ENCODE data around the gene SH2D2A. TPM values are rescaled to one million over a fixed set of nuclear protein-coding genes. Genes with fewer than 3 reads are reported as not detected.

The SH2D2A gene
- 4.7 TPM for total RNA-seq
- long read RNA-seq, partial matches to known transcripts: 1 of 1 reads
- long read RNA-seq, other reads (novel, unspliced or antisense): 0 of 1 reads

GRCh38 chr1:156816561-156817328 lies at the start of gene SH2D2A:
SH2D2A (minus strand) TSS chr1:156816848; CDS start chr1:156816708, 140 bp downstream.
- DNase-seq (ENCODE audit: low spot score): peak; percentile 86

DNA sequence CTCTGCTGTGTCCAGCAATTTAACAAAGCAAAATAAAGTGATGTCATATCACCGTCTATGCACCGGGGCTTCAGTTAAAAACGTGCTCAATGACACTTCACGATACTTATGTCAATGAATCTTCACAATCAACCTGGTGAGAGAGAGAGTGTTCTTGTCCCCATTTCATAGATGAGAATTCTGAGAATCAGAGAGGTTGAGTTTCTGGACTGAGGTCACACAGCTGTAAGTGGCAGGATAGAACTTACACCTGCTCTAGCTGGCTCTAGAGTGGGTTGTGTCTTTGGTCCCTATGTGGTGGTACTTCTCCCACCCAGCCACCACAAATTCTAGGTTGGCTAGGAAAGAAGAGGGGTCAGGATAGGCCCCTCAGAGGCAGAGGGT lies 49.2 kb upstream of the SH2D2A start:
- DNase-seq (ENCODE audit: low spot score): no peak

DNA sequence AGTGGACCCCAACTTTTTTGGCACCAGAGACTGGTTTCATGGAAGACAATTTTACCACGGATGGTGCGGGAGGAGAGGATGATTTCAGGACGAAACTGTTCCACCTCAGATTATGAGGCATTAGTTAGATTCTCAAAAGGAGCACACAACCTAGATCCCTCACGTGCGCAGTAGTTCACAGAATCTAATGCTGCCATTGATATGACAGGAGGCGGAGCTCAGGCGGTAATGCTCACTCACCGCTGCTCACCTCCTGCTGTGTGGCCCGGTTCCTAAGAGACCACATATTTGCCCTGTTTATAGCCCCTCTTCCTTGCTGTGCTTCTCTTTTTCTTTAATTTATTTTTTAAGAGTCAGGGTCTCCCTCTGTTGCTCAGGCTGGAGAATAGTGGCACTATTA lies 48.6 kb upstream of the SH2D2A start:
- no peak for DNase-seq (ENCODE audit: low spot score)

- no peak for DNase-seq (ENCODE audit: low spot score)
These were observed 48.1 kb upstream of the SH2D2A start for GRCh38 chr1:156864796-156865195.

- no peak for DNase-seq (ENCODE audit: low spot score)
These were observed 47.0 kb upstream of the SH2D2A start for GRCh38 chr1:156863631-156864030.

- DNase-seq (ENCODE audit: low spot score): no peak
These were observed 46.5 kb upstream of the SH2D2A start for GRCh38 chr1:156862997-156863599.

DNA sequence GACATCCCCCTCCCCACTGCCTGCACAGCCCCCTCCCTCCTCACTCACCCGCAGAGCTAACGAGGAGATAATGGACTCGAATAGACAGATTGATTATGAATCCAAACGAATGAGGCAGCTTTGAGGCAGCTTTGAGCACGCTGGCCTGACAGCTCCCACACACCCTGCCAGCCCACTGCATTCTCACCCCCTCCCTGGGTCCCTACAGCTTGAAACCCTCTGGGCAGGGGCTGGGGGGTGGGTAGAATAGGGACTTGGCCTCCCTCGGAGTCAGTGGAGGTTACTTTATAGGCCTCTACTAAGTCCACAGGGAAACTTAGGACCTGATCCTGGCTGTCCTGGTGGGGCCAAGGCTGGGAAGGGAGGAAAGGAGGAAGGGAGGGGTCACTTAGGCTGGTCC lies 45.9 kb upstream of the SH2D2A start:
- no peak for DNase-seq (ENCODE audit: low spot score)

- no peak for DNase-seq (ENCODE audit: low spot score)
These were observed 44.2 kb upstream of the SH2D2A start, which contains the start of gene NTRK1 for GRCh38 chr1:156860628-156861423. NTRK1 (plus strand) TSS chr1:156860865; CDS start chr1:156860935, 70 bp downstream.

DNA sequence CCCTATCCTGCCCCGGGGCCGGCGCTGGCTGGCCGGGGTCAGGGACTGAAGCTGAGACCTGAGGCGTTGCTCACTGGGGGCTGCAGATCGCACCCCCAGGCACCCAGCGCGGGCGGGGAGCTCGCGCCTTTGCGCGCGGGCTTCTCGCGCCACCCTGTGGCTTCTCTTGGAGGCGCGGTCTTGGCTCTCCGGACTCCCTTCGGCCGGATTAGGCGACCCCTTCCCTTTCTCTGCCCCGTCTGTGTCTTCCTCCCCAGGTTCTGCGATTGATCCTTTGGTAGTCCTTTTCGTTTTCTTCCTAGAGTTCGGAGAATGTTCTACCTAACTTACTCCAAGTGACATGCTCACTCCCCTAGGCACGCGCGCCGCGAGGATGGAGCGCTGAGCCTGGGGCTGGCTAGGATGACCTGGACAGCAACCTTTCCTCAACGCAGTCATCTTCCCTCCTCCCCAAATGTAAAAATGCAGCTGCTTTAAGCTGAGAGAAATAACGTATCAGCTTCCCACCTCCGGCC lies 43.5 kb upstream of the SH2D2A start:
- no peak for DNase-seq (ENCODE audit: low spot score)

- no peak for DNase-seq (ENCODE audit: low spot score)
These were observed 43.0 kb upstream of the SH2D2A start for GRCh38 chr1:156859523-156860112.

DNA sequence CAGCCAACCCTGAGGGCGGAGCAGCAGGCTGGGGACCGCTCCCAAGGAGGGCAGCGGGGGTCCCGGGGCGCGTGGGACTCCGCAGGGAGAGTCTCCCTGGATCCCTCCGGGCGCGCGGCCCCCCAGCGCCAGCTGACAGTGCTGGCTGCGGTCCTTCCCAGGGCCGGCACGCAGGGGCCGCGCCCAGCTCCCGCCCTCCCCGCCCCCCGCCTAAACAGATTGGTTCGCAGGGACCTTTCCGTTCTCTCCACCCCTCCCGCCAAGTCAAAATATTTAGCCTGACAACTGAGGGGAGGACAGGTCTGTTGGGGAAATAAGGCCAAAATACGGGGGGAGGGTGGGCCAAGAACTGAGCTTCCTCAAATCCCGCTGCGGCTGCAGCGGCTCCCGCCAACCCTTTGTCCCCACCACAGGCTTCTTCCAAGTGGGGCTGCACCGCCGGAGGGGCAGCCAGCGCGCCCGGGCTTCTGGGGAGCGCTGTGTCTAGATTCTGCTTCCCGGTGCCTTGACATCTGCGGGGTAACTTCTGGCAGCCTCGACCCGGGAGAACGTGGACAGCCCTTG lies 42.4 kb upstream of the SH2D2A start, which contains the start of gene INSRR:
Gene INSRR (minus strand): TSS at position 159 of the 564 bp plus-strand sequence. CDS start 496 bp downstream, outside the sequence.
- DNase-seq (ENCODE audit: low spot score): no peak

- DNase-seq (ENCODE audit: low spot score): no peak
These were observed 41.9 kb upstream of the SH2D2A start for GRCh38 chr1:156858555-156858956.

- no peak for DNase-seq (ENCODE audit: low spot score)
These were observed 40.9 kb upstream of the SH2D2A start for GRCh38 chr1:156857532-156857931.

DNA sequence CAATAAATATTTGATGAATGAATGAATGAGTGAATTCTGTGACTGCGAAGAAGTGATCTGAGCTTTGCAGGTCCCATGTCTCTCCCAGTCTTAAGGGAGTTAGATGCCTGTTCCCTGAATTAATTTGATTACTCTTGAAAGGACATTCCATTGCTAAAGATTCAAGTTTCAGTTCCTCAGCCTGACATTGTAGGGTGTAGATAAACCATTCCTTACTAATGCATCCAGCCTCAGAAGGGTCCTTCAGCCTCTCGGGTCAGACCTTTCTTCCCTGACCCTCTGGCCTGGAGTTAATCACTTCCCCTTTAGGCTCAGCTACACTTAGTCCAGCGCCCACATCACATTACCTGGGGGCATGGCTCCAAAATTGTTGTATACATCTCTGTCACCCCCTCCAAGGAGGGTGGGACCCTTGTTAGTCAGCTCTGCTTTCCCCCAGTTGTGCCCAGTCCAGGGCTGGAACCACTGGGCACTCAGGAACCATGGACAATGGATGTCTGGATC lies 39.7 kb upstream of the SH2D2A start:
- DNase-seq (ENCODE audit: low spot score): no peak

DNA sequence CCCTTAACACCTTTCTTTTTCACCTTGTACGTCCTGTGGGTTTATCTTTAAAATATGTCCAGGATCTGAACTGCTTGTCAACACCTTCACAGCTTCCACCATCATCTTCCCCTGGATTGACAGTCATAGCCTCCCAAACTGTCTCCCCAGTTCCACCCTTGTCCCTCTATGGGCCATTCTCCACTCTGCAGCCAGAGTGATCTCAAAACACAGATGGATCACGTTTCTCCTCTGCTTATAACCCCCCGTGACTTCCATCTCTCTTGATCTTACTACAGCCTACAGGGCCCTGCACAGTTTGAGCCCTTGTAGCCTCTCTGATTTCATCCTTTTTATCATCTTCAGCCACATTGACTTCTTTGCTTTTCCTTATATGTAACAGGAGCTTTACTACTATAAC lies 38.0 kb upstream of the SH2D2A start:
- no peak for DNase-seq (ENCODE audit: low spot score)

DNA sequence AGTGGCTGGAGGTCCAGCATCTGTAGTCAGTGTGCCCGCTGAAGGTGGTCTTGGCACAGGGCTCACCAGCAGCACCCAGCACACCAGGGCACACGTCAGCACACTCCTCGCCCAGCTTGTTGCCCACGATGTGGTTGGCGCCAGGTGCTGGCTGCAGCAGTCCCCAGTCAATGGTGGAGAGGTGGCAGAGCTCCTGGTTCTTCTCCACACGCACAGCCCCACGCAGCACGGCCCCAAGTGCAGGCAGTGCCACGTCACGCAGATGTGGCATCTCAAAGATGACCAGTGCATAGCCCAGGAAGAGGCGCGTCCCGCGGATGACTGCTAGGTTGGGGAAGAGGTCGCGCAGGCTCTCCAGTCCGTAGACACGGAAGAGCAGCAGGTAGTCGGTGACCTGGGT lies 37.1 kb upstream of the SH2D2A start:
- DNase-seq (ENCODE audit: low spot score): no peak

DNA sequence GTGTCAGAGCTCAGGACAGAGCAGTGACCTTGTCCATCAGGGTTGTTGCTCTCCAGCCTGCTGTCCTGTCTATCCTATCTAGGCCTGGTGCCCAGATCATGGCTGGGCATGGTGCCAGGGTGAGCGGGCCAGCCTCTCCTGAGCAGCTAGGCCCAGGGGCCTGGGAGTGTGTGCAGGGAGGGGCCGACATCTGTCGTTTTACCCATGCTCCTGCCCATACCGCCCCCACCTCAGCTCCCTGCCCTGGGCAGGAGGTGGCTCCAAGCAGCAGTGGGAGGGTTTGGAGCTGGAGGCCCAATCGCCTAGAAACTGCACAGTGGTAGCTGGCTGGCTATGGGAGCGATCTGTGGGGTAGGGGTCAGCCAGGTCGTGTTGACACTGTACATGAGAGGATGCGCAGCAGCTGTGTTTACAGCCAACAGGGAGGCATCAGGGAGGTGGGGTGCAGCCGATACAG lies 35.8 kb upstream of the SH2D2A start:
- no peak for DNase-seq (ENCODE audit: low spot score)

- DNase-seq (ENCODE audit: low spot score): no peak
These were observed 35.2 kb upstream of the SH2D2A start for GRCh38 chr1:156851779-156852417.

GRCh38 chr1:156849151-156849496 lies 32.5 kb upstream of the SH2D2A start:
- no peak for DNase-seq (ENCODE audit: low spot score)

Measured in mesenteric fat pad (tissue), 1 donor.